ENCODE data around the gene CSF2RB.

CSF2RB gene

DNA sequence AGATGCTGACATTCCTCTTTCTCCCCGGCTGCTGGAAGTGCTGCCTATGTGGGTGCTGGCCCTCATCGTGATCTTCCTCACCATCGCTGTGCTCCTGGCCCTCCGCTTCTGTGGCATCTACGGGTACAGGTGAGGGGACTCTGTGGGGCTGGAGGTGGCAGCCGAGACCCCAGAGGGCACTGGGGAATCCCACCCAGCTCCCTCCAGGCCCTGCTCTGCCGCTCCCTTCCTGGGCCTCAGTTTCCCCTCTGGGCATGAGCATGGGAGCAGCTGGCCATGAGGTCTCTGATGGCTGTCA lies 21.8 kb downstream of the CSF2RB start:
- TF ChIP-seq, protein P1, sequence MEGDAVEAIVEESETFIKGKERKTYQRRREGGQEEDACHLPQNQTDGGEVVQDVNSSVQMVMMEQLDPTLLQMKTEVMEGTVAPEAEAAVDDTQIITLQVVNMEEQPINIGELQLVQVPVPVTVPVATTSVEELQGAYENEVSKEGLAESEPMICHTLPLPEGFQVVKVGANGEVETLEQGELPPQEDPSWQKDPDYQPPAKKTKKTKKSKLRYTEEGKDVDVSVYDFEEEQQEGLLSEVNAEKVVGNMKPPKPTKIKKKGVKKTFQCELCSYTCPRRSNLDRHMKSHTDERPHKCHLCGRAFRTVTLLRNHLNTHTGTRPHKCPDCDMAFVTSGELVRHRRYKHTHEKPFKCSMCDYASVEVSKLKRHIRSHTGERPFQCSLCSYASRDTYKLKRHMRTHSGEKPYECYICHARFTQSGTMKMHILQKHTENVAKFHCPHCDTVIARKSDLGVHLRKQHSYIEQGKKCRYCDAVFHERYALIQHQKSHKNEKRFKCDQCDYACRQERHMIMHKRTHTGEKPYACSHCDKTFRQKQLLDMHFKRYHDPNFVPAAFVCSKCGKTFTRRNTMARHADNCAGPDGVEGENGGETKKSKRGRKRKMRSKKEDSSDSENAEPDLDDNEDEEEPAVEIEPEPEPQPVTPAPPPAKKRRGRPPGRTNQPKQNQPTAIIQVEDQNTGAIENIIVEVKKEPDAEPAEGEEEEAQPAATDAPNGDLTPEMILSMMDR (IDR thresholded peaks at IDR 0.05): no peak

GRCh38 chr22:36935694-36936093 lies 22.3 kb downstream of the CSF2RB start:
- TF ChIP-seq, protein P1 (IDR thresholded peaks at IDR 0.05): no peak

GRCh38 chr22:36936362-36937116 lies 23.1 kb downstream of the CSF2RB start:
- TF ChIP-seq, protein P1 (IDR thresholded peaks at IDR 0.05): no peak

- TF ChIP-seq, protein P1 (IDR thresholded peaks at IDR 0.05): no peak
Observed at GRCh38 chr22:36937319-36938027, 24.0 kb downstream of the CSF2RB start.

GRCh38 chr22:36938028-36938425 lies 24.6 kb downstream of the CSF2RB start:
- TF ChIP-seq, protein P1 (IDR thresholded peaks at IDR 0.05): no peak

DNA sequence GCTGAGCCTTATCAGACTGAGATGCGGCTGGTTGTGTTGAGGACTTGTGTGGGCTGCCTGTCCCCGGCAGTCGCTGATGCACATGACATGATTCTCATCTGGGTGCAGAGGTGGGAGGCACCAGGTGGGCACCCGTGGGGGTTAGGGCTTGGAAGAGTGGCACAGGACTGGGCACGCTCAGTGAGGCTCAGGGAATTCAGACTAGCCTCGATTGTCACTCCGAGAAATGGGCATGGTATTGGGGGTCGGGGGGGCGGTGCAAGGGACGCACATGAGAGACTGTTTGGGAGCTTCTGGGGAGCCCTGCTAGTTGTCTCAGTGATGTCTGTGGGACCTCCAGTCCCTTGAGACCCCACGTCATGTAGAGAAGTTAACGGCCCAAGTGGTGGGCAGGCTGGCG lies 25.5 kb downstream of the CSF2RB start:
- TF ChIP-seq, protein P1 (IDR thresholded peaks at IDR 0.05): no peak

DNA sequence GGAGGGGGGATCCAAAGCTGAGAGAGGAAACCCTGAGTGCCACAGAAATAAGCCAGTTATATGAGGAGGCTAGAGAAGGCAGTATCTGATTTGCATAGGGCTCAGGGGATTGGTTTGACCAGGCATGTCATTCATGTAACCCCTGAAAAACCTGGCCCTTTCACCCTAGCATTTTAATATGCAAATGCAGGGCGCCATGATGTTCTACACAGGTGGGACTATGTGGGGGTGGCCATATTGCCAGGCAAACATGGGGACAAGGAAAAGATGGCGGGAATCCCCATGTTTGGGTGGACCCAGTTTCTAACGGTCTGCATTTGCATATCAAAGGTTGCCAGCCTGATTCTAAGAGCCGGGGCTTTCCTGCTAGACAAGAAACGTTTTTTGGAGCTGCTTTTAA lies 27.2 kb downstream of the CSF2RB start:
- TF ChIP-seq, protein P1 (IDR thresholded peaks at IDR 0.05): no peak

Data from LNCAP (cell line).